Loucy (cell line): ENCODE data around the gene LIX1.

ENCODE experiments used
- CTCF ChIP-seq: fragments of 200-600 bp; sonication (generic); conservative IDR thresholded peaks from 2 replicates; pipeline ENCODE4 v1.5.1; 2014; ENCODE audit warnings: mild to moderate bottlenecking, antibody characterized with exemption, low read length
- EZH2phosphoT487 ChIP-seq: fragments of 200-600 bp; IDR thresholded peaks from 2 replicates; pipeline ENCODE4 v1.6.1; 2018; ENCODE audit warnings: antibody characterized with exemption, mild to moderate bottlenecking, moderate library complexity, borderline replicate concordance

GRCh38 chr5:97124335-97124734 is 18.1 kb downstream of the LIX1 start:
- no peak for TF ChIP-seq CTCF
- TF ChIP-seq EZH2phosphoT487, result no peak
